Liver (tissue), 9 donors: Measurements from ENCODE around the gene CIB2. TPM values are rescaled to one million over a fixed set of nuclear protein-coding genes. Genes with fewer than 3 reads are reported as not detected.

Experiments
- DNase-seq: peaks from one replicate; pipeline ENCODE4 v3.0.0-alpha.2; 2017; ENCODE audit warnings: low spot score
- H3K27ac ChIP-seq, 2 donors: one replicate each; pipeline ENCODE4 v1.7.0; 2013; ENCODE audit warnings: inconsistent platforms in 2 of 2, low read length in 2 of 2, control low read depth in 1 of 2, low read depth in 1 of 2, mild to moderate bottlenecking in 1 of 2
- H3K27me3 ChIP-seq, 4 donors: one replicate each; pipeline versions ENCODE4 v1.6.1 to v1.7.0; 2013; ENCODE audit warnings: low read length in 3 of 4, inconsistent platforms in 1 of 4, mild to moderate bottlenecking in 1 of 4, moderate library complexity in 1 of 4; ENCODE audit not compliant: control insufficient read depth in 4 of 4, insufficient read depth in 4 of 4
- H3K36me3 ChIP-seq, 4 donors: one replicate each; pipeline versions ENCODE4 v1.6.1 to v1.7.0; 2013; ENCODE audit warnings: low read length in 3 of 4, mild to moderate bottlenecking in 3 of 4, low read depth in 1 of 4, moderate library complexity in 1 of 4; ENCODE audit not compliant: control insufficient read depth in 4 of 4, insufficient read depth in 3 of 4
- H3K4me1 ChIP-seq, 4 donors: one replicate each; pipeline versions ENCODE4 v1.6.1 to v1.7.0; 2013; ENCODE audit warnings: low read length in 3 of 4, mild to moderate bottlenecking in 3 of 4, moderate library complexity in 1 of 4; ENCODE audit not compliant: control insufficient read depth in 4 of 4, insufficient read depth in 4 of 4
- H3K4me3 ChIP-seq, 3 donors: one replicate each; pipeline versions ENCODE4 v1.6.1 to v1.7.0; 2013; ENCODE audit warnings: low read length in 3 of 3, control low read depth in 1 of 3, low read depth in 1 of 3, mild to moderate bottlenecking in 1 of 3
- H3K9ac ChIP-seq, 2 donors: one replicate each; pipeline ENCODE4 v1.7.0; 2013; ENCODE audit warnings: low read length in 2 of 2, mild to moderate bottlenecking in 2 of 2, moderate library complexity in 2 of 2, control low read depth in 1 of 2, low read depth in 1 of 2
- H3K9me3 ChIP-seq, 4 donors: one replicate each; pipeline versions ENCODE4 v1.6.1 to v1.7.0; 2013; ENCODE audit warnings: low read length in 3 of 4; ENCODE audit not compliant: control insufficient read depth in 4 of 4
- ATF3 ChIP-seq: IDR thresholded peaks from 2 replicates; pipeline ENCODE4 v1.6.1; 2016; ENCODE audit warnings: antibody characterized with exemption
- CTCF ChIP-seq: fragments of 150-350 bp; IDR thresholded peaks from 2 replicates; pipeline ENCODE4 v1.5.1; 2017; ENCODE audit warnings: improper control_type of control experiment, low read depth, low read length; ENCODE audit not compliant: missing input control
- EGR1 ChIP-seq, 2 donors: IDR thresholded peaks; 2 replicates each; pipeline ENCODE4 v1.6.1; 2016 to 2018; ENCODE audit warnings: antibody characterized with exemption in 2 of 2, low read depth in 2 of 2
- FOXA2 ChIP-seq: IDR thresholded peaks from 2 replicates; pipeline ENCODE4 v1.6.1; 2016; ENCODE audit warnings: antibody characterized with exemption
- GABPA ChIP-seq, 2 donors: IDR thresholded peaks in 1 of 2; conservative IDR thresholded peaks in 1 of 2; 2 replicates each; pipeline ENCODE4 v1.6.1; 2016; ENCODE audit warnings: antibody characterized with exemption in 2 of 2, mild to moderate bottlenecking in 1 of 2, moderate library complexity in 1 of 2
- HNF4A ChIP-seq, 2 donors: conservative IDR thresholded peaks; 2 replicates each; pipeline ENCODE4 v1.6.1; 2016; ENCODE audit warnings: antibody characterized with exemption in 2 of 2, mild to moderate bottlenecking in 2 of 2
- HNF4G ChIP-seq: IDR thresholded peaks from 2 replicates; pipeline ENCODE4 v1.6.1; 2016; ENCODE audit warnings: antibody characterized with exemption
- JUND ChIP-seq, 2 donors: IDR thresholded peaks; 2 replicates each; pipeline ENCODE4 v1.6.1; 2016; ENCODE audit warnings: antibody characterized with exemption in 2 of 2
- MAX ChIP-seq: IDR thresholded peaks from 2 replicates; pipeline ENCODE4 v1.6.1; 2016; ENCODE audit warnings: antibody characterized with exemption
- RAD21 ChIP-seq, 2 donors: IDR thresholded peaks; 2 replicates each; pipeline ENCODE4 v1.6.1; 2016; ENCODE audit warnings: antibody characterized with exemption in 2 of 2, mild to moderate bottlenecking in 2 of 2
- REST ChIP-seq: IDR thresholded peaks from 2 replicates; pipeline ENCODE4 v1.6.1; 2016; ENCODE audit warnings: antibody characterized with exemption, mild to moderate bottlenecking
- RXRA ChIP-seq, 2 donors: IDR thresholded peaks; 2 replicates each; pipeline ENCODE4 v1.6.1; 2017 to 2018; ENCODE audit warnings: antibody characterized with exemption in 2 of 2, mild to moderate bottlenecking in 1 of 2
- SP1 ChIP-seq: IDR thresholded peaks from 2 replicates; pipeline ENCODE4 v1.6.1; 2018; ENCODE audit warnings: antibody characterized with exemption, mild to moderate bottlenecking
- TAF1 ChIP-seq: conservative IDR thresholded peaks from 2 replicates; pipeline ENCODE4 v1.6.1; 2016; ENCODE audit warnings: antibody characterized with exemption, mild to moderate bottlenecking
- YY1 ChIP-seq: IDR thresholded peaks from 2 replicates; pipeline ENCODE4 v1.6.1; 2016; ENCODE audit warnings: antibody characterized with exemption, mild to moderate bottlenecking
- ZBTB33 ChIP-seq: IDR thresholded peaks from 2 replicates; pipeline ENCODE4 v1.6.1; 2016; ENCODE audit warnings: antibody characterized with exemption
- WGBS: extraction: QIAGEN DNeasy Blood & Tissue Kit; methylation state at CpG from one replicate; pipeline ENCODE4 v1.1.7; 2013; 5-methylcytosine and 5-hydroxymethylcytosine counted together
- polyA plus RNA-seq, 2 donors: library from polyadenylated mRNA; stranded (reverse) in 1 of 2; unstranded in 1 of 2; fragments of 200-250 nt in 1 of 2; fragments of >200 nt in 1 of 2; fragmentation: Nextera tagmentation in 1 of 2; extraction: Ambion mirVana in 1 of 2; gene quantifications; one replicate each; pipeline versions ENCODE4 v1.2.1 to v1.2.3, GENCODE V29; 2013 to 2015
- total RNA-seq, 2 donors: library from RNA; depleted of rRNA; stranded (reverse); fragments of >200 nt; gene quantifications; one replicate each; pipeline ENCODE4 v1.2.3, GENCODE V29; 2014
- donor health status: healthy.
- donor health status: healthy.
- donor health status: healthy.
- donor health status: healthy.
- donor health status: healthy.

Gene CIB2
- total and polyA plus RNA-seq, 4 donors, result 0.25 to 2.2 (median 0.53) TPM

GRCh38 chr15:78079298-78080087, 51.8 kb downstream of the CIB2 start:
- DNase-seq, result no peak
- WGBS, result 91% methylated on average over 11 of the region's 11 CpGs

More at GRCh38 chr15:78079298-78080087, 51.8 kb downstream of the CIB2 start:
- Histone ChIP-seq H3K27me3 (no peaks in the 10 kb centered on the region), H3K4me3 (no peak overlapping the region), H3K9me3 (no peaks in the 10 kb centered on the region), H3K4me1 (peaks cover 1 to 20% (median 7%) of the 10 kb centered on the region in 4 donors), H3K9ac (no peak overlapping the region), H3K27ac (no peak overlapping the region), H3K36me3 (no peaks in the 10 kb centered on the region)
- TF ChIP-seq FOXA2 (no peak), ATF3 (no peak), GABPA (IDR thresholded peaks at IDR 0.05 in 1 of 2, conservative IDR thresholded peaks at IDR 0.05 in 1 of 2) (no peak), ZBTB33 (no peak), YY1 (no peak), TAF1 (no peak), RAD21 (IDR thresholded peaks at IDR 0.05) (no peak), CTCF (no peak), RXRA (IDR thresholded peaks at IDR 0.05) (no peak), REST (no peak), HNF4A (conservative IDR thresholded peaks at IDR 0.05) (no peak), SP1 (no peak), JUND (IDR thresholded peaks at IDR 0.05) (no peak), EGR1 (IDR thresholded peaks at IDR 0.05; ENCODE audit: low read depth in 2 of 2) (no peak), MAX (no peak), HNF4G (no peak)
